Glomerular visceral epithelial cell (primary cell): ENCODE data around the gene NAA20.

Experiments
- DNase-seq: peaks from one replicate; pipeline ENCODE4 v3.0.0-alpha.2; 2016; ENCODE audit errors: extremely low spot score

Gene NAA20

GRCh38 chr20:20017001-20017843 lies at the start of gene NAA20:
Gene NAA20, plus strand, starts transcription at chr20:20017362. Its CDS starts 35 bp downstream, at chr20:20017397.
- peak; percentile 95 for DNase-seq

- DNase-seq: no peak
Measured at GRCh38 chr20:19967445-19967844, 49.7 kb upstream of the NAA20 start.

- DNase-seq: no peak
Measured at GRCh38 chr20:19968028-19968427, 49.1 kb upstream of the NAA20 start.

GRCh38 chr20:19968466-19969073 lies 48.6 kb upstream of the NAA20 start:
- DNase-seq: no peak

- DNase-seq: no peak
Measured at GRCh38 chr20:19969106-19969505, 48.1 kb upstream of the NAA20 start.

GRCh38 chr20:19969507-19970255 lies 47.5 kb upstream of the NAA20 start:
- DNase-seq: no peak

- DNase-seq: no peak
Measured at GRCh38 chr20:19970256-19970765, 46.9 kb upstream of the NAA20 start.

GRCh38 chr20:19971116-19971515 lies 46.0 kb upstream of the NAA20 start:
- no peak for DNase-seq

- peak; percentile 88 for DNase-seq
Measured at GRCh38 chr20:19973961-19974629, 43.1 kb upstream of the NAA20 start.

GRCh38 chr20:19974630-19975435 lies 42.3 kb upstream of the NAA20 start:
- DNase-seq: peak; percentile 97

- peak; percentile 58 for DNase-seq
Measured at GRCh38 chr20:19975436-19975799, 41.7 kb upstream of the NAA20 start.

GRCh38 chr20:19975901-19976300 lies 41.3 kb upstream of the NAA20 start:
- peak; percentile 50 for DNase-seq

- peak; percentile 91 for DNase-seq
Measured at GRCh38 chr20:19976595-19977372, 40.4 kb upstream of the NAA20 start.

- peak; percentile 69 for DNase-seq
Measured at GRCh38 chr20:19977373-19977770, 39.8 kb upstream of the NAA20 start.

- DNase-seq: peak; percentile 37
Measured at GRCh38 chr20:19978511-19979210, 38.5 kb upstream of the NAA20 start.

- DNase-seq: peak; percentile 81
Measured at GRCh38 chr20:19981031-19981451, 36.1 kb upstream of the NAA20 start.

- DNase-seq: peak; percentile 69
Measured at GRCh38 chr20:19986419-19986818, 30.7 kb upstream of the NAA20 start.

- DNase-seq: no peak
Measured at GRCh38 chr20:19987046-19987445, 30.1 kb upstream of the NAA20 start.

- DNase-seq: peak; percentile 72
Measured at GRCh38 chr20:19990850-19991249, 26.3 kb upstream of the NAA20 start.
